Small intestine (tissue), 7 donors: ENCODE data around the gene ANKS1B. TPM values are rescaled to one million over a fixed set of nuclear protein-coding genes. Genes with fewer than 3 reads are reported as not detected.
"Not testable (repeated sequence)": the region's sequence is repeated elsewhere in the genome, so short reads cannot be mapped to it uniquely, and the experiment has no call there.

Source experiments
- DNase-seq, 2 donors: peaks; one replicate each; pipeline versions ENCODE4 v3.0.0 to v3.0.0-alpha.2; 2013
- FAIRE-seq: peaks from 2 replicates; lab custom pipeline; 2012; peaks lifted over from hg19 to GRCh38; lab: Jason Lieb, UNC
- H3K27ac ChIP-seq, 3 donors: one replicate each; pipeline ENCODE4 v1.5.1; 2013; ENCODE audit warnings: low read length in 2 of 3, mild to moderate bottlenecking in 2 of 3, control low read depth in 1 of 3, inconsistent platforms in 1 of 3, low read depth in 1 of 3, moderate library complexity in 1 of 3
- H3K27me3 ChIP-seq, 3 donors: one replicate each; pipeline ENCODE4 v1.6.1; 2013; ENCODE audit warnings: low read length in 3 of 3, inconsistent platforms in 1 of 3; ENCODE audit not compliant: control insufficient read depth in 3 of 3, insufficient read depth in 3 of 3
- H3K36me3 ChIP-seq, 3 donors: one replicate each; pipeline ENCODE4 v1.6.1; 2013; ENCODE audit warnings: low read length in 3 of 3, inconsistent platforms in 1 of 3, low read depth in 1 of 3, mild to moderate bottlenecking in 1 of 3, moderate library complexity in 1 of 3; ENCODE audit not compliant: control insufficient read depth in 3 of 3, insufficient read depth in 2 of 3
- H3K4me1 ChIP-seq, 3 donors: one replicate each; pipeline ENCODE4 v1.6.1; 2013; ENCODE audit warnings: low read length in 2 of 3, inconsistent platforms in 1 of 3, low read depth in 1 of 3, mild to moderate bottlenecking in 1 of 3, moderate library complexity in 1 of 3; ENCODE audit not compliant: control insufficient read depth in 3 of 3, insufficient read depth in 2 of 3
- H3K4me3 ChIP-seq, 3 donors: one replicate each; pipeline ENCODE4 v1.5.1; 2013; ENCODE audit warnings: low read length in 3 of 3, control low read depth in 1 of 3, inconsistent platforms in 1 of 3, low read depth in 1 of 3, mild to moderate bottlenecking in 1 of 3, moderate library complexity in 1 of 3
- H3K9me3 ChIP-seq, 2 donors: one replicate each; pipeline ENCODE4 v1.6.1; 2013; ENCODE audit warnings: low read depth in 1 of 2, low read length in 1 of 2; ENCODE audit not compliant: control insufficient read depth in 2 of 2, insufficient read depth in 1 of 2
- WGBS, 3 donors: extraction: QIAGEN DNeasy Blood & Tissue Kit; methylation state at CpG; one replicate each; pipeline ENCODE4 v1.1.7; 2013; 5-methylcytosine and 5-hydroxymethylcytosine counted together
- polyA plus RNA-seq, 4 donors: library from polyadenylated mRNA; stranded (reverse) in 3 of 4; unstranded in 1 of 4; fragments of 200-250 nt in 3 of 4; fragments of 120-200 nt in 1 of 4; gene quantifications; one replicate each; pipeline versions ENCODE4 v1.2.1 to v1.2.3, GENCODE V29; 2013
- donor health status: healthy with polysubstance abuse.
- donor health status: control.
- donor health status: control.
- donor health status: Bipolar disorder and iron deficiency.
- donor health status: healthy.

Gene ANKS1B
- polyA plus RNA-seq, 4 donors = 0.44 to 0.72 TPM; not detected in 2

GRCh38 chr12:99721715-99722275 lies 262.9 kb downstream of the ANKS1B start:
- Histone ChIP-seq H3K27me3 (no peaks in the 10 kb centered on the region), H3K4me3 (no peak overlapping the region), H3K9me3 (peaks cover 0 to 4% of the 10 kb centered on the region in 2 donors), H3K36me3 (no peaks in the 10 kb centered on the region), H3K27ac (no peak overlapping the region), H3K4me1 (no peaks in the 10 kb centered on the region)
- DNase-seq (no peak), FAIRE-seq (no peak)
- WGBS, 3 donors = 51 to 72% (median 65%) methylated on average over 2 of the region's 2 CpGs

- not testable (repeated sequence) for H3K27ac ChIP-seq, FAIRE-seq, H3K36me3 ChIP-seq, H3K4me3 ChIP-seq, H3K9me3 ChIP-seq, H3K4me1 ChIP-seq, DNase-seq, H3K27me3 ChIP-seq
- 65 to 79% (median 68%) methylated on average over 4 of the region's 4 CpGs for WGBS, 3 donors
These were observed 264.7 kb downstream of the ANKS1B start for GRCh38 chr12:99720083-99720465.

GRCh38 chr12:99719411-99720082 lies 265.2 kb downstream of the ANKS1B start:
- not testable (repeated sequence) for FAIRE-seq, DNase-seq
- 59 to 71% (median 61%) methylated on average over 8 of the region's 8 CpGs for WGBS, 3 donors

GRCh38 chr12:99715841-99716510 lies 268.8 kb downstream of the ANKS1B start:
- not testable (repeated sequence) for H3K27me3 ChIP-seq, H3K36me3 ChIP-seq, H3K9me3 ChIP-seq, FAIRE-seq, H3K27ac ChIP-seq, DNase-seq, H3K4me3 ChIP-seq, H3K4me1 ChIP-seq
- WGBS, 3 donors = 75 to 83% (median 80%) methylated on average over 16 of the region's 16 CpGs

More at GRCh38 chr12:99719411-99720082, 265.2 kb downstream of the ANKS1B start:
- not testable (repeated sequence) for H3K9me3 ChIP-seq, H3K4me1 ChIP-seq, H3K36me3 ChIP-seq, H3K4me3 ChIP-seq, H3K27ac ChIP-seq, H3K27me3 ChIP-seq

GRCh38 chr12:99714921-99715320 lies 269.8 kb downstream of the ANKS1B start:
- not testable (repeated sequence) for FAIRE-seq
- 79 to 88% (median 84%) methylated on average over 4 of the region's 4 CpGs for WGBS, 3 donors

GRCh38 chr12:99713946-99714520 lies 270.7 kb downstream of the ANKS1B start:
- Histone ChIP-seq H3K27me3 (no peaks in the 10 kb centered on the region), H3K4me1 (no peaks in the 10 kb centered on the region), H3K27ac (no peak overlapping the region), H3K36me3 (no peaks in the 10 kb centered on the region), H3K9me3 (peaks cover 0 to 2% of the 10 kb centered on the region in 2 donors), H3K4me3 (no peak overlapping the region)
- DNase-seq = no peak
- 75 to 93% (median 81%) methylated on average over 3 of the region's 3 CpGs for WGBS, 3 donors
- FAIRE-seq = no peak

More at GRCh38 chr12:99714921-99715320, 269.8 kb downstream of the ANKS1B start:
- not testable (repeated sequence) for H3K36me3 ChIP-seq, H3K9me3 ChIP-seq, H3K27ac ChIP-seq, H3K4me1 ChIP-seq, H3K4me3 ChIP-seq, H3K27me3 ChIP-seq, DNase-seq

GRCh38 chr12:99712281-99712680 lies 272.5 kb downstream of the ANKS1B start:
- no peaks in the 10 kb centered on the region for H3K4me1 ChIP-seq
- no peak overlapping the region for H3K27ac ChIP-seq
- peaks cover 0 to 2% of the 10 kb centered on the region in 2 donors for H3K9me3 ChIP-seq
- H3K36me3 ChIP-seq = no peaks in the 10 kb centered on the region
- no peak overlapping the region for H3K4me3 ChIP-seq
- H3K27me3 ChIP-seq = no peaks in the 10 kb centered on the region
- FAIRE-seq = no peak
- no peak for DNase-seq

GRCh38 chr12:99711246-99711645 lies 273.5 kb downstream of the ANKS1B start:
- 55 to 66% (median 59%) methylated on average over 1 of the region's 1 CpG for WGBS, 3 donors
- FAIRE-seq (no peak), DNase-seq (no peak)
- Histone ChIP-seq H3K9me3 (peaks cover 0 to 2% of the 10 kb centered on the region in 2 donors), H3K36me3 (no peaks in the 10 kb centered on the region), H3K27me3 (no peaks in the 10 kb centered on the region), H3K4me3 (no peak overlapping the region), H3K4me1 (no peaks in the 10 kb centered on the region), H3K27ac (no peak overlapping the region)
